Smooth muscle cell (in vitro differentiated cells): ENCODE results near the gene ACVR1B. TPM values are rescaled to one million over a fixed set of nuclear protein-coding genes. Genes with fewer than 3 reads are reported as not detected.

Experiments used
- DNase-seq: peaks from one replicate; lab custom pipeline; 2025; ENCODE audit not compliant: unreplicated experiment; lab: John Stamatoyannopoulos, UW
- H2AFZ ChIP-seq: fragments of 200-600 bp; sonication (generic); 2 replicates; pipeline ENCODE4 v1.6.0; 2016; ENCODE audit warnings: antibody characterized with exemption, low read depth, mild to moderate bottlenecking
- H3F3A ChIP-seq: fragments of 200-600 bp; sonication (generic); 2 replicates; pipeline ENCODE4 v1.6.0; 2017; ENCODE audit warnings: antibody characterized with exemption, low read depth
- H3K27ac ChIP-seq: fragments of 200-600 bp; sonication (generic); 2 replicates; pipeline ENCODE4 v1.5.1; 2016; ENCODE audit warnings: low read depth, mild to moderate bottlenecking
- H3K27me3 ChIP-seq: fragments of 200-600 bp; sonication (generic); 2 replicates; pipeline ENCODE4 v1.6.1; 2016; ENCODE audit warnings: low read depth, mild to moderate bottlenecking
- H3K36me3 ChIP-seq: fragments of 200-600 bp; sonication (generic); 2 replicates; pipeline ENCODE4 v1.5.1; 2016; ENCODE audit warnings: low read depth
- H3K4me1 ChIP-seq: fragments of 200-600 bp; sonication (generic); 2 replicates; pipeline ENCODE4 v1.5.1; 2016; ENCODE audit warnings: low read depth
- H3K4me2 ChIP-seq: fragments of 200-600 bp; sonication (generic); 2 replicates; pipeline ENCODE4 v1.6.0; 2016; ENCODE audit warnings: mild to moderate bottlenecking
- H3K4me3 ChIP-seq: fragments of 200-600 bp; sonication (generic); 2 replicates; pipeline ENCODE4 v1.5.1; 2016; ENCODE audit warnings: mild to moderate bottlenecking
- H3K79me2 ChIP-seq: fragments of 200-600 bp; sonication (generic); 2 replicates; pipeline ENCODE4 v1.6.0; 2016; ENCODE audit warnings: low read depth, mild to moderate bottlenecking
- H3K9ac ChIP-seq: fragments of 200-600 bp; sonication (generic); 2 replicates; pipeline ENCODE4 v1.6.0; 2016; ENCODE audit warnings: low read depth
- H3K9me3 ChIP-seq: fragments of 200-600 bp; sonication (generic); replicated peaks from 2 replicates; pipeline ENCODE4 v1.5.1; 2016; ENCODE audit warnings: low read depth
- H4K20me1 ChIP-seq: fragments of 200-600 bp; sonication (generic); 2 replicates; pipeline ENCODE4 v1.6.0; 2016; ENCODE audit warnings: low read depth
- WGBS: methylation state at CpG from one replicate; pipeline ENCODE4 v1.1.7; 2016; ENCODE audit warnings: low lambda C conversion rate; 5-methylcytosine and 5-hydroxymethylcytosine counted together
- polyA plus RNA-seq: library from polyadenylated mRNA; unstranded; fragments of >200 nt; fragmentation: Nextera tagmentation; extraction: Ambion mirVana; gene quantifications from 2 replicates; pipeline ENCODE4 v1.2.1, GENCODE V29; 2016
- total RNA-seq: library from RNA; depleted of rRNA; stranded (reverse); fragments of >200 nt; gene quantifications from 2 replicates; pipeline ENCODE4 v1.2.3, GENCODE V29; 2014
- TF ChIP-seq, protein P1 (sequence below): fragments of 200-600 bp; sonication (generic); IDR thresholded peaks from 2 replicates; pipeline ENCODE4 v1.5.1; 2017; ENCODE audit warnings: borderline replicate concordance, mild to moderate bottlenecking, antibody characterized with exemption; ENCODE audit not compliant: insufficient read depth, poor library complexity, severe bottlenecking

Gene ACVR1B
- total and polyA plus RNA-seq, 2 experiments from 2014 or later: 1.9 to 4.0 TPM

- no peaks in the 10 kb centered on the region for H3K36me3 ChIP-seq
- H3K4me2 ChIP-seq: peak within 1 kb of the TSS; percentile 98
- peak within 1 kb of the TSS; percentile 30 for H3K27ac ChIP-seq
- no peak within 1 kb of the TSS for H2AFZ ChIP-seq
- H3K9ac ChIP-seq: peak within 1 kb of the TSS; percentile 80
- H3F3A ChIP-seq: peaks cover 13% of the 10 kb centered on the region
- peaks cover 7% of the 10 kb centered on the region for H3K79me2 ChIP-seq
- peaks cover 20% of the 10 kb centered on the region for H3K4me1 ChIP-seq
- H3K9me3 ChIP-seq: no peaks in the 10 kb centered on the region
- TF ChIP-seq, protein P1, sequence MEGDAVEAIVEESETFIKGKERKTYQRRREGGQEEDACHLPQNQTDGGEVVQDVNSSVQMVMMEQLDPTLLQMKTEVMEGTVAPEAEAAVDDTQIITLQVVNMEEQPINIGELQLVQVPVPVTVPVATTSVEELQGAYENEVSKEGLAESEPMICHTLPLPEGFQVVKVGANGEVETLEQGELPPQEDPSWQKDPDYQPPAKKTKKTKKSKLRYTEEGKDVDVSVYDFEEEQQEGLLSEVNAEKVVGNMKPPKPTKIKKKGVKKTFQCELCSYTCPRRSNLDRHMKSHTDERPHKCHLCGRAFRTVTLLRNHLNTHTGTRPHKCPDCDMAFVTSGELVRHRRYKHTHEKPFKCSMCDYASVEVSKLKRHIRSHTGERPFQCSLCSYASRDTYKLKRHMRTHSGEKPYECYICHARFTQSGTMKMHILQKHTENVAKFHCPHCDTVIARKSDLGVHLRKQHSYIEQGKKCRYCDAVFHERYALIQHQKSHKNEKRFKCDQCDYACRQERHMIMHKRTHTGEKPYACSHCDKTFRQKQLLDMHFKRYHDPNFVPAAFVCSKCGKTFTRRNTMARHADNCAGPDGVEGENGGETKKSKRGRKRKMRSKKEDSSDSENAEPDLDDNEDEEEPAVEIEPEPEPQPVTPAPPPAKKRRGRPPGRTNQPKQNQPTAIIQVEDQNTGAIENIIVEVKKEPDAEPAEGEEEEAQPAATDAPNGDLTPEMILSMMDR: no peak
- H3K27me3 ChIP-seq: no peaks in the 10 kb centered on the region
- H3K4me3 ChIP-seq: peak within 1 kb of the TSS; percentile 84
- 0% methylated on average over 24 of the region's 60 CpGs for WGBS
- H4K20me1 ChIP-seq: peaks cover 10% of the 10 kb centered on the region
- DNase-seq: peak; percentile 77
These were observed 55.2 kb downstream of the ACVR1B start, which contains the start of gene TAMALIN for GRCh38 chr12:52006726-52007157. TAMALIN (plus strand) TSS chr12:52006946; CDS start chr12:52007020, 74 bp downstream.

- Histone ChIP-seq H2AFZ (no peak overlapping the region), H3K79me2 (peaks cover 7% of the 10 kb centered on the region), H4K20me1 (peaks cover 10% of the 10 kb centered on the region), H3K9me3 (no peaks in the 10 kb centered on the region), H3K27ac (peak overlapping the region; percentile 15), H3K4me3 (peak overlapping the region; percentile 84), H3K36me3 (no peaks in the 10 kb centered on the region), H3F3A (peaks cover 13% of the 10 kb centered on the region), H3K9ac (peak overlapping the region; percentile 80), H3K4me2 (peak overlapping the region; percentile 98), H3K27me3 (no peaks in the 10 kb centered on the region), H3K4me1 (peaks cover 20% of the 10 kb centered on the region)
- 5% methylated on average over 46 of the region's 72 CpGs for WGBS
- TF ChIP-seq, protein P1: no peak
- no peak for DNase-seq
These were observed 55.8 kb downstream of the ACVR1B start for GRCh38 chr12:52007158-52007921.

DNA sequence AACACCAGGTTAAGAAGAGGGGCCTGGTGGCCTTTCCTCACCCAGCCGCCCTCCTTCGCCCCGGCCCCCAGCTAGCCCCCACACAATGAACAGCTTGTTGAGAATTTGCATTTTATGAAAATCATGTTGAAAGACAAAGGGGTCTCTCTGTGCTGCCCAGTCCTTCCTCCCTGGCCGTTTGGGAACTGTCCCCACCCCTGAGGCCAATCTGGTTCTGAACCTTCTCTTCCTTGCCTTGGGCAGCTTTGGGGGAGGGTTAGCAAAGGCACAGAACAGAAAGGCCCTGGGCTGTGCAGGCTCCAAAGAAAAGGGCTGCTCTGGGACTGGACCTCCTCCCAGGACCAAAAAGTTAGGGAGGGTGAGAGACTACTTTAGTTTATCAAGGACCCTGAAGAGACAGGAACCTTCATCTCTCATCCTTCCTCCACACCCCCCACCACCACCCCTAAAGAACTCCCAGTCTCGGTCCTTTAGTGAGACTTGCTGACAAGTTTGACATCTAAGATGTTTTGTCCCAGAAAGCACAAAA lies 56.5 kb downstream of the ACVR1B start:
- Histone ChIP-seq H3K4me2 (peak overlapping the region; percentile 98), H3K27me3 (no peaks in the 10 kb centered on the region), H3K9me3 (no peaks in the 10 kb centered on the region), H4K20me1 (peaks cover 10% of the 10 kb centered on the region), H3K79me2 (peaks cover 7% of the 10 kb centered on the region), H3K4me1 (peaks cover 20% of the 10 kb centered on the region), H3F3A (peaks cover 13% of the 10 kb centered on the region), H3K4me3 (peak overlapping the region; percentile 84), H3K9ac (peak overlapping the region; percentile 80), H3K36me3 (no peaks in the 10 kb centered on the region), H2AFZ (no peak overlapping the region), H3K27ac (peak overlapping the region; percentile 15)
- WGBS: 70% methylated on average over 5 of the region's 5 CpGs
- DNase-seq: no peak
- TF ChIP-seq, protein P1: no peak
